ENCODE measurements around the gene SNCG.
"Not testable (repeated sequence)": the region's sequence is repeated elsewhere in the genome, so short reads cannot be mapped to it uniquely, and the experiment has no call there.

SNCG gene

DNA sequence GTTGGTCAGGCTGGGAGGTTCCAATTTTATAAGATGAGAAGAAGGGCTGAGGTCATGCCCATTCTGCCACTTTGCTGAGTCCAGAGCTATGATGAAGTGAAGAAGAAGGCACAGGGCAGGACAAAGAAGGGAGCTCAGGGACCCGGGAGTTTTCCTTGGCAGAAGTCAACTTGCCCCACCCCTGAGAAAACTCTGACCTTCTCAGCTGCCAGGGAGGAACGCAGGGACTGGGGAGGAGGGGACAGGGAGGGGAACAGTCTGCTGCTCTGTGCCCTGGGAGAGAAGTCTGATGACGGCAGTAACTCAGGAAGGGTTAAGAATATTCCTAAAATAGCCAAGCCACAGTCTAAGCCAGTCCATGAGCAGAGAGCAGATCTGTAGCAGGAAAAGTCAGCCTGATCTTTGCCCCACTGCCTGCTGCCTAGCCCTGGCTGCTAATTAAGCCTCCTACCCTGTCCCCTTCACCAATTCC is 21.6 kb downstream of the SNCG start:
- no peak for DNase-seq

DNA sequence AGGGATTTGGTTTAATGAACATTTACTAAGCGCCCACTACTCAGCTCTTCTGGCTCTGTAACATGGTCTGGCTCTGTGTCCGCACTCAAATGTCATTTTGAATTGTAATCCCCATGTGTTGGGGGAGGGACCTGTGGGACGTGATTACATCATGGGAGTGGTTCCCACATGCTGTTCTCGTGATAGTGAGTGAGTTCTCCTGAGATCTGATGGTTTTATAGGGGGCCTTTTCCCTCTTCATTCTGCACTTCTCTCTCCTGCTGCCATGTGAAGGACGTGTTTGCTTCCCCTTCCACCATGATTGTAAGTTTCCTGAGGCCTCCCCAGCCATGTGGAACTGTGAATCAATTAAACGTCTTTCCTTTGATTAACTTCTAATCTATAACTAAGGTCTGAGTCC is 22.6 kb downstream of the SNCG start:
- DNase-seq: not testable (repeated sequence)

DNA sequence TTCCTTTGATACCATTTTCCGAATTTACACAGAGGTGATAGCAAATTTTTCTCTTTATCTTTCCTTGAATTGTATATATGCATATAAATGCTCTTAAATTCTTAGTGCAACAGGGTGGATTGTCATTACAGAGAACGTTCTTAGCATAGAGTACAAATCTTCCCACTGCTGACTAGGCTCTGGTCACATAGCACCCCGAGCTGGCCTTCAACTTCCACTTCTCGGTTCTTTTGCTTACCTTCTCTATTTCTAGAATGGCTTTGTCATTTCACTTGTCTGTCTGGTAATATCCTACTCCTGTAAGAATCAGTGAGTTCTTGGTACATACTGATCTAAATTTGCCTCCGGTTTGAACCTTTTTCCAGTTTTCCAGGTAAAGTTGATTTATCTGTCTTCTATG is 23.3 kb downstream of the SNCG start:
- DNase-seq: no peak

DNA sequence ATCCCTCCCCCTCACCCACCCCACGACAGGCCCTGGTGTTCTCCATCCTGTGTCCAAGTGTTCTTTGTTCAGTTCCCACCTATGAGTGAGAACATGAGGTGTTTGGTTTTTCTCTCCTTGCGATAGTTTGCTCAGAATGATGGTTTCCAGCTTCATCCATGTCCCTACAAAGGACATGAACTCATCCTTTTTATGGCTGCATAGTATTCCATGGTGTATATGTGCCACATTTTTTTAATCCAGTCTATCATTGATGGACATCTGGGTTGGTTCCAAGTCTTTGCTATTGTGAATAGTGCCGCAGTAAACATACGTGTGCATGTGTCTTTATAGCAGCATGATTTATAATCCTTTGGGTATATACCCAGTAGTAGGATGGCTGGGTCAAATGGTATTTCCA is 26.1 kb downstream of the SNCG start:
- DNase-seq: not testable (repeated sequence)

DNA sequence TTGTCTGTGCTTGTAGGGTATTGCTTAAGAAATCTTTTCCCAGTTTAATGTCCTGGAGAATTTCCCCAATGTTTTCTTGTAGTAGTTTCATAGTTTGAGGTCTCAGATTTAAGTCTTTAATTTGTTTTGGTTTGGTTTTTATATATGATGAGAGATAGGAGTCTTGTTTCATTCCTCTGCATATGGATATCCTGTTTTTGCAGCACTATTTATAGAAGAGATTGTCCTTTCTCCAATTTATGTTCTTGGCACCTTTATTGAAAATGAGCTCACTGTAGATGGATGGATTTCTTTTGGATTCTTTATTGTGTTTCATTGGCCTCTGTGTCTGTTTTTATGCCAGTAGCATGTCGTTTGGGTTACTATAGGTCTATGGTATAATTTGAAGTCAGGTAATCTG is 30.1 kb downstream of the SNCG start:
- DNase-seq: no peak

DNA sequence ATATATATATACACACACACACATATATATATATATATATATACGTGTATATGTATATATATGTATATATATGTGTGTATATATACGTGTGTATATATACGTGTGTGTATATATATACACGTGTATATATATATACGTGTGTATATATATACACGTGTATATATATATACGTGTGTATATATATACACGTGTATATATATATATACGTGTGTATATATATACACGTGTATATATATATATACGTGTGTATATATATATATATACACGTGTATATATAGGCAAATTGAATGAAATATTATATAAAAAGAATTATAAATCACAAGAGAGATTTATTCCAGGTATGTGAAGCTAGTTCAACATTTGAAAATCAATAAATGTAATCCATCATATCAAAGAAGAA is 33.0 kb downstream of the SNCG start:
- not testable (repeated sequence) for DNase-seq

DNA sequence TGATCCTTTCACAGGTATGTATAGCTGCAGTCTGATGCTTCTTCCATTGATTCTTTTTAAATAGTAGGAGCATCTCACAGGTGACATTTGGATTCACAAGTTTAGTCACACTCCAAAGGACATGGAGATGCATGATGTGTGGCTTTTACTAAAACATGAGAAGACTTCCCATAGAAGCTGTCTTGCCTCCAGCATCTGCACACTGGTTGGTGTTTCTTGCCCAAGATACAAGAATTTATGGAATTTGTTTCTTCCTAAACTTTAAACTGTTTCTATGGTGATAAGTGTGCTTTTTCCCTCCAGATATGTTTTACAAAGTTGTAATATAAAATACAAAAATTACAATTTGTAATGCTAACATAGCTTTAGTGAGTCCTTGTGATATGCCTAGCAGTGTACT is 34.1 kb downstream of the SNCG start:
- no peak for DNase-seq

DNA sequence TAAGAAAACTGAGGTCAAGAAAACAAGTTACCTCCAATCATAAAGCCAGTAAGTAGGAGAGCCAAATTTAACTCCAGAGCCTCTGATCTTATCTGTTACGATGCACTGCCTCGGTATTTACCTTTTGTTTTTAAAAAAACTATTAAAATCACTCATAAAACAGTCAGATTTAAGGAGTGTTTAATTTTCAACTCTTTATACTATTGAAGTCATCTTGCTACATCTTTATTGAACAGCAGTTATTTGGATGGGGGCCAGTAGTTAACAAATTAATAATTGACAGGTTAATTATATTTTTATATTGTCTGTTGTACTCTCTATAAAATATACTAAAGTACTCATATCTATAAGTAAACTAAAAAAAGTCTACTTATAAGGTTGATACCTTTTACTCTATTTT is 34.5 kb downstream of the SNCG start:
- DNase-seq: no peak

DNA sequence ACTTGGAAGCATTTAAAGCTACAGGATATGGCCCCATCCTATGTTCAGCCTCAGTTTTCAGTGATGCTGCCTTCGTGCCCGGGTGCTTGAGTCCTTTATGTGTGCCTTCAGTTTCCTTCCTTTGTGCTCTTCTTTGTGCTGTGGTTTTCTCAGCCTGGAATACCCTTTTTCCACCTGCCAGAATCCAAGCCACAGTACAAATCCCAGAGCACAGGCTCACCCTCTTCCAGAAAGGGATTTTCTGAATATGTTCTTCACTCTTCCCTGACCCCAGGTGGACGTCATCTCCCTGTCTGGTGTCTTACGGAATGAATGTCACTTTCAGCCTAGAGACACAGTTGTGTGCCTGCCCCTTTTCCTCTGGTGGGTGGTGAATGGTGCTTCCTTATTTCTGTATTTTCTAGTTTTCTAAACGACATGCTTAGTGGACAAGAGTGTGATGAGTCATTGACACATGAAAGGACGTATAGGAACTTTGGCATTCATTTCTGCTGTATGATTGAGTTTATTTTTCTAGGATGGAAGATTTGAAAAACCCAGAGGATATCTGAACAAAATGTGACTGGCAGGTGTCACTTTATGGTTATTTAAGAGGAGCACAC is 41.5 kb downstream of the SNCG start:
- DNase-seq: not testable (repeated sequence)

DNA sequence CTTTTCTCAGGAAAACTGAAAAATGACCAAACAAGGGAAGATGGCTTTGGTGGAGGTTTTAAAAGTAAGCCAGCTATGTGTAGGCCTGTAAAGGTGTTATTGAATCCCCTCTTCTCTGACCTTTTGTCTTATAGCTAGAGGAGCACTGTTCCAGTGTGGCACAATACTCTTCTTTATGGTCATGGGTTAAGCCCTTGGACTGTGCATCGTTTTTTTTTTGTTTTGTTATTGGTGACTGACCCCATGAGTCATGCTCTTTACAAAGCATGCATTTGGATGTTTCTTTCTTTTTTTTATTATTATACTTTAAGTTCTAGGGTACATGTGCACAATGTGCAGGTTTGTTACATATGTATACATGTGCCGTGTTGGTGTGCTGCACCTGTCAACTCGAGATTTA is 42.1 kb downstream of the SNCG start:
- DNase-seq: no peak

DNA sequence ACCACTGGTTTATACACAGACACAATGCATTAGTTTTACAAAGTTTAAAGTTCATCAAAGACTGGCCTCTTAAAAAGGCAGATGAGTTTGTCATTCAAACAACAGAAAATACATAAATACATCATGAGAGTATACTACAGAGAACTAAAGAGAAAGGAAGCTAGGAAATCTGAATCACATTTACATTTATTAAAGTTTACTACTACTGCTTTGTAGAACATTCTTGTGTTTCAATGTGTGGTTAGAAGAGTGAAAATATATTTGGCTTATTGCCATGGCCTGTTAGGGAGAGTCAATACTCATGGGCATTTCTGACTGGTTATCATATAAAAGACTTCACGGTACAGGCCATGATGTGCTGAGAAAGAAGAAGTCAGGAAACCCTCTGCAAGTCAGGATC is 48.7 kb downstream of the SNCG start:
- DNase-seq: not testable (repeated sequence)

DNA sequence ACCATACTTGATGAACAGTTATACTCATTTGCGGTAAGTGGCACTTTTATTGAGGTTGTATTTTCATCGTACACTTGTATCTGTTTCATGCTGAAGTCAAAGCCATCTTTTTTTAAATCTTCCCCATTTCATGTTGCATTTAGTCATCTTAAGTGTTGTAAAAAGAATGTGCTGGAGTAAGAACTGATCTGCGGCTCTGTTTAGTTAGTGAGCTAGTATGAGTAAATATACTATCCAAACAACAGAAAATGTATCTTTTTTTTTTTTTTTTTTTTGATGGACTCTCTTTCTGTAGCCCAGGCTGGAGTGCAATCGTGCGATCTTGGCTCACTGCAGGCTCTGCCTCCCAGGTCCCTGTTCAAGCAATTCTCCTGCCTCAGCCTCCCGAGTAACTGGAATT is 49.3 kb downstream of the SNCG start:
- DNase-seq: not testable (repeated sequence)

DNA sequence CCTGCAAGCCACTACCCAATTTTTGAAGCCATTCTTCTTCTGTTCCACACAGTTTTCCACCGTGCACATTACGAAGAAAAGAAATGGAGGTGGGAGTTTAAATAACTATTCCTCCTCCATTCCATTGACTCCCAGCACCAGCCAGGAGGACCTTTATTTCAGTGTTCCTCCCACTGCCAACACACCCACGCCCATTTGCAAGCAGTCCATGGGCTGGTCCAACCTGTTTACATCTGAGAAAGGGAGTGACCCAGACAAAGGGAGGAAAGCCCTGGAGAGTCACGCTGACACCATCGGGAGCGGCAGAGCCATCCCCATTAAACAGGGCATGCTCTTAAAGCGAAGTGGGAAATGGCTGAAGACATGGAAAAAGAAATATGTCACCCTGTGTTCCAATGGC is 49.9 kb downstream of the SNCG start:
- not testable (repeated sequence) for DNase-seq

DNA sequence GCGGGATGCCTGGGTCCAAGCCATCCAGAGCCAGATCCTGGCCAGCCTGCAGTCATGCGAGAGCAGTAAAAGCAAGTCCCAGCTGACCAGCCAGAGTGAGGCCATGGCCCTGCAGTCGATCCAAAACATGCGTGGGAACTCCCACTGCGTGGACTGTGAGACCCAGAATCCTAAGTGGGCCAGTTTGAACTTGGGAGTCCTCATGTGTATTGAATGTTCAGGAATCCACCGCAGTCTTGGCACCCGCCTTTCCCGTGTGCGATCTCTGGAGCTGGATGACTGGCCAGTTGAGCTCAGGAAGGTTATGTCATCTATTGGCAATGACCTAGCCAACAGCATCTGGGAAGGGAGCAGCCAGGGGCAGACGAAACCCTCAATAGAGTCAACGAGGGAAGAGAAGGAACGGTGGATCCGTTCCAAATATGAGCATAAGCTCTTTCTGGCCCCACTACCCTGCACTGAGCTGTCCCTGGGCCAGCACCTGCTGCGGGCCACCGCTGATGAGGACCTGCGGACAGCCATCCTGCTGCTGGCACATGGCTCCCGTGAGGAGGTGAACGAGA is 50.8 kb downstream of the SNCG start:
- DNase-seq: not testable (repeated sequence)
